ENCODE results near the gene CHST7.

Gene CHST7

GRCh38 chrX:46573892-46574773 is 568 bp downstream of the CHST7 start:
- no peak for DNase-seq (ENCODE audit: low read depth)

GRCh38 chrX:46574774-46575381 is 1.3 kb downstream of the CHST7 start:
- DNase-seq (ENCODE audit: low read depth) = no peak

GRCh38 chrX:46575586-46575985 is 2.0 kb downstream of the CHST7 start:
- DNase-seq (ENCODE audit: low read depth) = no peak

- DNase-seq (ENCODE audit: low read depth) = no peak
Measured at GRCh38 chrX:46575991-46576392, 2.4 kb downstream of the CHST7 start.

- DNase-seq (ENCODE audit: low read depth) = no peak
Measured at GRCh38 chrX:46576458-46576857, 2.9 kb downstream of the CHST7 start.

- no peak for DNase-seq (ENCODE audit: low read depth)
Measured at GRCh38 chrX:46577221-46578005, 3.8 kb downstream of the CHST7 start.

GRCh38 chrX:46579250-46579649 is 5.7 kb downstream of the CHST7 start:
- no peak for DNase-seq (ENCODE audit: low read depth)

- no peak for DNase-seq (ENCODE audit: low read depth)
Measured at GRCh38 chrX:46580613-46581012, 7.0 kb downstream of the CHST7 start.

- DNase-seq (ENCODE audit: low read depth) = no peak
Measured at GRCh38 chrX:46582325-46582724, 8.8 kb downstream of the CHST7 start.

GRCh38 chrX:46582966-46583365 is 9.4 kb downstream of the CHST7 start:
- DNase-seq (ENCODE audit: low read depth) = no peak

GRCh38 chrX:46584736-46585135 is 11.2 kb downstream of the CHST7 start:
- DNase-seq (ENCODE audit: low read depth) = no peak

- DNase-seq (ENCODE audit: low read depth) = no peak
Measured at GRCh38 chrX:46587158-46587557, 13.6 kb downstream of the CHST7 start.

GRCh38 chrX:46587753-46588171 is 14.2 kb downstream of the CHST7 start:
- no peak for DNase-seq (ENCODE audit: low read depth)

- DNase-seq (ENCODE audit: low read depth) = no peak
Measured at GRCh38 chrX:46588263-46588662, 14.7 kb downstream of the CHST7 start.

- no peak for DNase-seq (ENCODE audit: low read depth)
Measured at GRCh38 chrX:46589977-46590723, 16.6 kb downstream of the CHST7 start.

- DNase-seq (ENCODE audit: low read depth) = no peak
Measured at GRCh38 chrX:46595084-46595483, 21.5 kb downstream of the CHST7 start.

GRCh38 chrX:46597208-46597607 is 23.6 kb downstream of the CHST7 start:
- no peak for DNase-seq (ENCODE audit: low read depth)

GRCh38 chrX:46597771-46598170 is 24.2 kb downstream of the CHST7 start:
- no peak for DNase-seq (ENCODE audit: low read depth)

GRCh38 chrX:46599051-46599560 is 25.5 kb downstream of the CHST7 start:
- no peak for DNase-seq (ENCODE audit: low read depth)

GRCh38 chrX:46601283-46601682 is 27.7 kb downstream of the CHST7 start:
- DNase-seq (ENCODE audit: low read depth) = no peak

GRCh38 chrX:46602468-46603102 is 29.0 kb downstream of the CHST7 start:
- no peak for DNase-seq (ENCODE audit: low read depth)
